HG02610 (cell line): ENCODE measurements around the gene HS3ST6.
"Not testable (repeated sequence)": the region's sequence is repeated elsewhere in the genome, so short reads cannot be mapped to it uniquely, and the experiment has no call there.

Experiments
- ATAC-seq: cut with Tn5 transposase; IDR thresholded peaks from one replicate; pipeline ENCODE4 v1.9.1; 2021; ENCODE audit warnings: mild to moderate bottlenecking, moderate library complexity; ENCODE audit not compliant: unreplicated experiment

Gene HS3ST6

DNA sequence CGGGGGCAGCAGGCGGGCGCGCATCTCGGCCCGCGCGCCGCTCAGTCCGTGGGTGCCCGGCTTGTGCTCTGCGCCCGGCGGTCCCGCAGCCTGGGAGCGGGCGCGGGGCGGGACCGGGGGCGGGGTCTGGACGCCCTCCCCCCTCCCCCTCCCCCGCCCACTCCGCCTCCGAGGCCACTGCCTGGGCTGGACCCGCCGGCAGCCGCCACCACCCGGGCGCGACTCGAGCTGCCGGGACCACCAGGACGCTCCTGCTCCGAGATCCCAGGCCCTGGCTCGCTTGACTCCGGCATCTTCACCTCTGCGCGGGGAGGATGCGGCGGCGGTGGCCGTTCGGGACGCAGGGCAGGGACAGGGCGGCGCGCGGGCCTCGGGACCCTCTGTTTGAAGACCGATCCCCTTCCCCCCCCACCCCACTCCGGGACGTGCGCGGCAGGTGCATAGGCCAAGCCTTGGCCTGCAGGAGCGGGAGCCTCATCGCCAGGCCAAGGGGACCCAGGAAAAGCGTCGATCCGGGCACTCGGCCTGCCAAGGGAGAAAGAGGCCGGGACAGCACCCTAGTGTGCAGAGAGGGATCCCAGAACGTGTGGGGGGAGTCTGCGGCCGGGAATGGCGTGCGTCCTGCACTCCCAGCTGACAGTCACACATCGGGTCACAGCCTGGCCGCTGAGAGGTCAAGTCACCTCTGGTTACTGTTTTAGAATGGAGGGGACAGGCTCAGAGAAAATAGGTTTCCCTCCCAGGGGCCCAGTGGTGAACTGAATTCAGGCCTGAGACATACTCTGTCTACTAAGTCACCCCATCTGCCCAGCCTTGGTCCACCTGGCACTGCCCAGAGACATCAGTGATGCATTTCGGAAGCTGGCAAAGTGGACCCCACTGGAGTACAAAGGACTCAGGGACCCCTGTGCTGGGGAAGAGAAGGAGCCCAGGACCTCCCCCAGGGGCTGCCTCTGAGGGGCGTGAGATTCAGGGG is at the start of gene HS3ST6:
HS3ST6 (minus strand) TSS at position 65 of the 976 bp plus-strand sequence. CDS start 92 bp downstream, outside the sequence.
- ATAC-seq: no peak

GRCh38 chr16:1966460-1966859 is 48.2 kb upstream of the HS3ST6 start, which contains the start of gene RNF151:
TSS of gene RNF151 (plus strand) at chr16:1966856. CDS start at chr16:1966882, 26 bp downstream.
- no peak for ATAC-seq

GRCh38 chr16:1965396-1966001 is 47.3 kb upstream of the HS3ST6 start:
- ATAC-seq: no peak

DNA sequence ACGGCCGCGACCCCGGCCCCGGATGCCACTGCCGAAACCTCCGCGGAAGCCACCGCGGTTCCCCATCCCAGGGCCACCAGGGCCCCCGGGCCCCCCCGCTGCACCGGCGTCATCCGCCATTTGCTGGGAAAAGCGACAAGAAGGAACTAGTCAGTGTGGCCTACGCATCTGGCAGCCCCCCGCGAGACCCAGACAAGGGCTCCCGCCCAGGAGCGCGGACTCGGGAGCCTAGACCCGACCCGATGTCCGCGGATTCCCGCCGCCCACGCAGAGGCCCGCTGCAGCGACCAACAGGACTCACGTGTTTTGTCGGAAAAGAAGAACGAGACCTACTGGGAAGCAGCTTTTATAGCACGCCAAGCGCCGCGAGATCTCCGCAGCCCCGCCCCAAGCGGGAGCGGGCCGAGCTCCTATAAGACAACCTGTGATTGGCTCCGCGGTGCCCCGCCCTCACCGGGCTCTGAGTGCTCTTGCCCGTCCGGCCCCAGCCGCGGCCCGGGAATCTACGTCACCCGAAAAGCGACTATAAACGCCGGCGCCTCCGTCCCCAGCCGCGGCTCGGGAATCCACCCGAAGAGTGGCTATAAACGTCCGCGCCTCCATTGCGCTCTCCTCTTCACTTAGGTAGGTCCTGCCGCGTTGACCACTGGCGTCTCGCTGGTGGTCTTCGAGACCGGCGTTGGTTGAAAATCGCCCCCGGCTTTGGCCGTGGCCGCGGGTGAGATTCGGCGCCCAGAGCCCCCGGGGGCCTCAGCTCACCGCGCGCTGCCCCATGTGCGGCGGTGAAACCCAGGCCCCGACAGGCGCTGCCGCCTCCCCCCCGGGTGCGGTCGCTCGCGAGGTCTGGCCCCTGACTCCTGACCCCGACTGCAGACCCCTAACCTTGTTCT is 46.5 kb upstream of the HS3ST6 start, which contains the start of gene RPS2:
RPS2 (minus strand) TSS at position 321 of the 890 bp plus-strand sequence; CDS start at position 120, 201 bp downstream.
- peak; percentile 65 for ATAC-seq

- no peak for ATAC-seq
These were observed 45.7 kb upstream of the HS3ST6 start for GRCh38 chr16:1963806-1964505.

- ATAC-seq: not testable (repeated sequence)
These were observed 44.2 kb upstream of the HS3ST6 start for GRCh38 chr16:1962161-1963153.

- no peak for ATAC-seq
These were observed 43.4 kb upstream of the HS3ST6 start for GRCh38 chr16:1961651-1962067.

- no peak for ATAC-seq
These were observed 42.7 kb upstream of the HS3ST6 start for GRCh38 chr16:1960665-1961630.

DNA sequence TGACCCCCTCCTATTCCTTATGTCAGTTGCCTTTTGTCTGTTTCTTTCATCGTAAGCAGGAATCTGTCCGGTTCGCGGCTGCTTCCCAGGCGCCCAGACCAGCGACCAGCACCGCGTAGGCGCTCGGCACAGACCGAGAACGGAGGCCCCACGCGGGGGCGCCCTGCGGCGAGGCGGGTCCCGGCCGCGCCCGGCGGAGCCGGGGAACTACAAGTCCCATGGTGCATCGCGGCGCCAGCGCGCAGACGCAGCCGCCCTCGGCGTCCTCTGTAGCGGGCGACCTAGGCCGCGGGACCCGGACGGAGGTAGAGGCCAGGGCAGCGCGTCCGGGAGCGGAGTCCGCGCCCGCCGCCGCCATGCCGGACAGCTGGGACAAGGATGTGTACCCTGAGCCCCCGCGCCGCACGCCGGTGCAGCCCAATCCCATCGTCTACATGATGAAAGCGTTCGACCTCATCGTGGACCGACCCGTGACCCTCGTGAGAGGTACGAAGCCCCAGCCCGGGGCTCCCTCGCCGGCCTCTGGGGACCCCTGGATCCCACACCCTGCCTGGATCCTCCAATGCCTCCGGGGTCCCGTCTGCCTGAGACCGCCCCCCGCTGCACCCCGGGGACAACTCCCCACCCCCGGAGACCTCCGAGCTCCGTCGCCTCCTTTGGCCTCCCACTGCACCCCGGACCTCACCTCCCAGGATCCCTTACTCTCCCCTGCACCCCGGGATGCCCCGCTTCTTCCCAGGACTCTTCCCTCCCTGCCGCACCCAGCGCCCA is 41.2 kb upstream of the HS3ST6 start, which contains the start of gene NDUFB10:
NDUFB10 (plus strand) TSS at position 270 of the 771 bp plus-strand sequence; CDS start at position 357, 87 bp downstream.
- ATAC-seq: peak; percentile 71

DNA sequence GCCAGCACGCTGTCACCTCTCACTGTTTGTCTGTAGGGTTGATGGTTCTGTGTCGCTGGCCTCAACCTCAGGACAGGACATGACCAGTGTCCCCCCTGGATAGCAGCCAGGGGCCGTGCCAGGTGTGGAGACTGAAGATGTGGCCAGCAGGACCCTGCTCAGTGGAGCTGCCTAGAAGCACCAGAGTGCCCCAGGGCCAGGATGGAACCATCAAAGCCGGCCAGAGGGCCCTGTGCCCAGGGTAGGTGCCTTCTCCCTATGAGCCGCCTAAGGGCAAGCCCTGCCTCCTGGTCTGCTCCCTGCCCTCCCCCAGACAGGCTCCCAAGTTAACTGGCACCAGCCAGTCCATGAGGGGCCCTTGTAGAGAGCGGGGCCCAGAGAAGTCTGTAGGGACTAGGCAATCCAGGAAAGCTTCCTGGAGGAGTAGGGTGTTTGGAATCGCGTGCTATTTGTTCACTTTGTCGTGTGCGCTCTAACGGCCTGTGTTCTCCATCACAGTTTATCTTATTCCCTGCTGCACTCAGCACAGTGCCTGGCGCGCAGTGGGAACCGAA is 40.6 kb upstream of the HS3ST6 start:
- no peak for ATAC-seq

DNA sequence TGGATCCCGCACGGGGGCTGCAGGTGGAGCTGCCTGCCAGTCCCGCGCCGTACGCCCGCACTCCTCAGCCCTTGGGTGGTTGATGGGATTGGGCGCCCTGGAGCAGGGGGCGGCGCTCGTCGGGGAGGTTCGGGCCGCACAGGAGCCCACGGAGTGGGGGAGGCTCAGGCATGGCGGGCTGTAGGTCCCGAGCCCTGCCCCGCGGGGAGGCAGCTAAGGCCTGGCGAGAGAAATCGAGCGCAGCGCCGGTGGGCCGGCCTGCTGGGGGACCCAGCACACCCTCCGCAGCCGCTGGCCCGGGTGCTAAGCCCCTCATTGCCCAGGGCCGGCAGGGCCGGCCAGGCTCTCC is 39.9 kb upstream of the HS3ST6 start:
- ATAC-seq: not testable (repeated sequence)

- not testable (repeated sequence) for ATAC-seq
These were observed 39.4 kb upstream of the HS3ST6 start for GRCh38 chr16:1957434-1958142.

DNA sequence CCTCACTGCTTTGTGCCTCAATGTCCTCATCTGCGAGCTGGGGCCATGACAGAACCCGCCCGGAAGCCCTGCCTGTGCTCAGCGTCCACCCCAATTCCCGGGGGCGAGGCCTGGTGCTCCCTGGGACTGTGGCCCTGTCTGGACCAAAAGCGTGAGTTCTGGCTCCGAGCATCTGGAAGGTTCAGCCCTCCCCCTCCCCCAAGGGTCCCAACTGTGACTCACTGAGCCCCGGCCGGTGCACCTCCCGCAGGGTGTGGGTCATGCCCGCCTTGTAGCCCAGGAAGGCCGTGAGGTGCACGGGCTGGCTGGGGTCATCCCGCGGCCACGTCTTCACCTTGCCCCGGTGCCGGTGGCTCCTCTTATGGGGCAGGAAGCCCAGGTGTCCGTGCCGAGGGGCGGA is 35.5 kb upstream of the HS3ST6 start:
- ATAC-seq: no peak

- ATAC-seq: no peak
These were observed 32.3 kb upstream of the HS3ST6 start for GRCh38 chr16:1950559-1950958.

DNA sequence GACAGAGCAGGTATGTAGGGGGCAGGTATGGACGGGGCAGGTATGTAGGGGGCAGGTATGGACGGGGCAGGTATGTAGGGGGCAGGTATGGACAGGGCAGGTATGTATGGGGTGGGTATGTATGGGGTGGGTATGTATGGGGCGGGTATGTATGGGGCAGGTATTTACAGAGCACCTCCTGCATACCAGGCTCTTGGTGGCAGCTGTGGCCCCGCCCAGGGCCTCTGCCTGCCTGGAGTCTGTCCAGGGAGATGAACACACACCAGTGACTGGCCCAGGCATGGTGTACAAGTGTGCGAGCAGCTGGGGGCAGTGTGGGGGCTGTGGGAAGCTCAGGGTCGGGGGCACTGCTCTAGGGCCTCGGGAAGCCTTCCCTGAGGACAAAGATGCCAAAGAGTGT is 31.8 kb upstream of the HS3ST6 start:
- no peak for ATAC-seq

- no peak for ATAC-seq
These were observed 31.3 kb upstream of the HS3ST6 start for GRCh38 chr16:1949507-1949906.
